HG03175 (cell line): ENCODE measurements around the gene SLC25A13.

Experiments used
- ATAC-seq: cut with Tn5 transposase; IDR thresholded peaks from one replicate; pipeline ENCODE4 v1.9.1; 2021; ENCODE audit warnings: mild to moderate bottlenecking, moderate library complexity; ENCODE audit not compliant: unreplicated experiment

Gene SLC25A13

GRCh38 chr7:96322847-96323461, 1.1 kb upstream of the SLC25A13 start:
- no peak for ATAC-seq

- no peak for ATAC-seq
Measured at GRCh38 chr7:96322373-96322695, 436 bp upstream of the SLC25A13 start.

DNA sequence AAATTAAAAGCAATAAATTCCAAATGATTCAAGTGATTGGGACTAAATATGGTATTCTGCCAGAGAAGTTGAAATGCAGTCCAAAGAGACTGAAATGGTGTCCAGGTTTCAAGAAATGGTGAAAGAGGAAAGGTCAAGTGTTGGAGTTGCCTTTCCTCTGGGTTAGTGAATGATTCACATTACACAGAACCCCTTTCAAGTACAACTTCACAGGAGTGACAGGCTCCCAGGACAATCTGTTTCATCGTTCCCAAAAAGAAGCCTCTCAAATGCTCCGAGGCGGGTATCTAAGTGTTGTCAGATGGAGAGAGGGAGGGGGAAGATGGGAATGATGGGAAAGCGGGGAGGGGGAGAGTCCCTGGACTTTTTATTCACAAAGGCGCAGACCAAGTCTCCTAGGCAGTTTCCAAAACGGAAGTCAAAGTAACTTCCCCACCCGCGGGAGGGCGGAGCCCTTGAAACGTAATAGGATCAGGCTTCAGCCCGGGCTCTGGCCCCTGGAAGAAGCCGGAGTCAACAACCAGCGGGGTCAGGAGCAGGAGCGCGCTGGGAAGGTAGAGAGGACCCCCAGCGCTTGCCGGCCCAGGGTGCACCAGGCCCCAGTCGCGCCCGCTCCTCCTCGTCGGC, 754 bp downstream of the SLC25A13 start:
- peak; percentile 37 for ATAC-seq

GRCh38 chr7:96320442-96320841, 1.5 kb downstream of the SLC25A13 start:
- ATAC-seq, result peak; percentile 43

DNA sequence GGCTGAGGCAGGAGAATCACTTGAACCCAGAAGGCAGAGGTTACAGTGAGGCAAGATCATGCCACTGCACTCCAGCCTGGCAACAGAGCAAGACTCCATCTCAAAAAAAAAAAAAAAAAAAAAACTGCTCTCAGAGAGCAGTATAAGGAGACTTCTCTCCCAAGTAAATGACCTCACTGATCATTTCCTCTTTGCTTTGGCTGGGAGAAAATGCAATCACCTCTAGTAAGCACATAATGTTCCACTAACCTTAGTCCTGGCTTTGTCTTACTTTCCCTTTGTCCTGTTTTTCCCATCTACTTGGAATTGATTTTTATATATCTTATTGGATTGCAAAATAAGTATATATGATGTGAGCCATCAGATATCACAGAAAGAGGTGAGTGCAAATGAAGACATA, 2.5 kb downstream of the SLC25A13 start:
- ATAC-seq, result no peak

GRCh38 chr7:96316949-96317348, 4.9 kb downstream of the SLC25A13 start:
- no peak for ATAC-seq

GRCh38 chr7:96315125-96315512, 6.8 kb downstream of the SLC25A13 start:
- no peak for ATAC-seq

DNA sequence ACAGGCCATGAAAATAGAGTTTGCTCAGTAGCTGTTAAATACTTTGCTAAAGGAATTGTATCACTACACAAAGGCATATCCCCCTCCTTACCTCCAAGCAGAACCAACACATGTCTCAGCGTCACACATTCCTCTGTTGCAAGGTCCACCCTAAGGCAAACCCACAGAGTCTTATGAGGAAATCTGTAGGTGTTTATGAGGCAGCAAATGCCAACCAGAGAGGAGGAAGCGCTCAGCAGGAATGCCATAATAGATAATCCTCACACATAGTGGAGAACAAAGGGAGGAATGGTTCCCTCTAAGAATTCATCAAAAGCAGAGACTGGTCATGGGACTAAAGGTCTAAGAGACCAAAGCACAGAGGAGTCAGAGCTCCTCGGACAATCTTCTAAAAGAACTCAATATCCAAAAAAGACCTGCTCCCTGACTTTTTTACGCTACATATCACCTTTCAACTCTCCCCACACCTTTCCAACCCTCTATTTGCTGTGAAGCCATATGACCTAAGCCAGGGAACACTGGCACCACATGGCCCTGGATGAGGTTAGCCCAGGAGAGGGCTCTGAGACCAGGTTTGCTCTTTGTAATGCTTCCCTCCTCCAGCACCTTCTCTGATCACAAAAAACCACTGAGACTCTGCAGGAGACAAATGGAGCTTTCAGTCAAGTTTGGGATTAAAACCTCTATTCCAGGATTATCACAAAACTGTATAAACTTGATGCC, 7.3 kb downstream of the SLC25A13 start:
- no peak for ATAC-seq

- ATAC-seq, result no peak
Measured at GRCh38 chr7:96313940-96314339, 8.0 kb downstream of the SLC25A13 start.

DNA sequence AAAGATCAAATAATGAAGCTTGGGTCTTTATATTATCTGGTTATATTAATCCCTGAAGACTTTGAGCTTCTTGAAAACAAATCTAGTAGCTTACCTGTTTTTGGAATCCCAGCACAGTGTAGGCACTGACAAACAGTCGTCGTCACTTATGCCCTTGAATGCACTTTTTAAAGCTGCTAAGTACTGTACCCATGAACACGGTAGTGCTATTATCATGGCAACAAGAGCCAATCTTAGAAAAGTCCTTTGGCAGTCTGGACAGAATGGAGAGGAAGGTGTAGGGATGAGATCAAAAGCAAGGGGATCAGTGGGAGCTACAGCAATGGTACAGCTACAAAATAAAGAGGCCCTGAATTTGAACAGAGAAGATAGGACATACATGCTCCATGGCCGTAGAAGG, 9.4 kb downstream of the SLC25A13 start:
- no peak for ATAC-seq

DNA sequence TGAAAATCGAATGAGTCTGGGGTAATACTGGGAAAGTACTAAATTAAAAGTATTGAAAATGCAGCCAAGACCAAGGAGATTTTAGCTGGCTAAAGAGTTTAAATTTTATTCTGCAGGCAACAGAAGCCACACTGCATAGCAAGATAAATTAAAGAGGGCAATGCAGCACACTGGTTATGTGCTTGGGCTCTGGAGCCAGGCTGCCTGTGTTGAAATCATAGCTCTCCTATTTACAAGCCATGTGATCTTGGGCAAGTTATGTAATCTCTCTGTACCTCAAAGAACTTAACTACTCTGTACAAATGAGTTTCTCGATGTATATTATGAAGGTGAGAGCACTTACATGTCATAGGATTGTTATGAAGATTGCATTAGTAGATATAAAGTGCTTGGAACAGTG, 9.9 kb downstream of the SLC25A13 start:
- ATAC-seq, result no peak

DNA sequence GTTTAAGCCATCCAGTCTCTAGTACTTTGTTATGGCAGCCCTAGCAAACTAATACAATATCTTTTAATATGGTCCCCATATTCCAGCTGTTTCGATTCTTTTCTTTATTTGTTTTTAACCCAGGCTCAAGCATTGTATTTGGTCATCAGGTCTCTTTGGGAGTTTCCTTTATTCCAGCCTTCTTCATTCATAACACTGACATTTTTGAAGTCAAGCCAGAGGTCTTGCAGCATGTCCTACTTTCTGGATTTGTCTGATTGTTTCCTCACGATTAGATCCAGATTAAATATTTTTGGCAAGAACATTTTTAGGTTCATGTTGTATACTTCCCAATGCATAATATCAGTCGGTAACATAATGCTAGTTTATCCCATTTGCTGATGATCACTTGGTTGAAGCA, 11.8 kb downstream of the SLC25A13 start:
- no peak for ATAC-seq

GRCh38 chr7:96308950-96309263, 13.0 kb downstream of the SLC25A13 start:
- ATAC-seq, result no peak

DNA sequence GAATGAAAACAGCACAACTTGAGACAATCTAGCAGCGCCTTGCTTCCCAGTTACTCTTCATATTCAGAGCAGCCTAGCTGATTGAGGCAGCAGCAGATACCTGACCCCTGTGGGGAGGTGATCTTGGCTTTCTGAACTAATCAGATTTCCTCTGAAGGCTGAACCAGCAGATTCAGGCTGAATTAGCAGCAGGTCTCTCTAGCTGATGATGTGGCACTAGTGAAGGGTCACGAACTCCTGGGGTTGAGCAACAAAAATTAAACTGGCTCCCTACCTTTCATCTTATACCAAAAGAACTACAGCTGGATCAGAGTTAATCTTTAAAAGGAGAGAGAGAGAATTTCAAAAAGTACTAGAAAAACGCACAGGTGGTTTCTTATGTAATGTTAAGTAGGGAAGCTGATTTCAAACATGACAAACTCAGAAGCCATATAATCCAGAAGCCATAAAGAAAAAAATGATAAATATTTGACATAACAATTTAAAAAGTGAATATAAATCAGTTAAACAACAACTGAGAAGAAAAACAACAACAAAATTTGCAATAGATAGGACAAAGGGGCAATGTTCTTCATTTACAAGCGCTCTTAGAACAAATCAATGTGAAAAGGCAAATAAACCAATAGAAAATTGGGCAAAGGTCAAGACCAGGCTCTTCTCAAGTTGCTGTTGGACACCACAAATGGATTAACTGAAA, 13.5 kb downstream of the SLC25A13 start:
- no peak for ATAC-seq

- no peak for ATAC-seq
Measured at GRCh38 chr7:96306385-96307125, 15.3 kb downstream of the SLC25A13 start.

DNA sequence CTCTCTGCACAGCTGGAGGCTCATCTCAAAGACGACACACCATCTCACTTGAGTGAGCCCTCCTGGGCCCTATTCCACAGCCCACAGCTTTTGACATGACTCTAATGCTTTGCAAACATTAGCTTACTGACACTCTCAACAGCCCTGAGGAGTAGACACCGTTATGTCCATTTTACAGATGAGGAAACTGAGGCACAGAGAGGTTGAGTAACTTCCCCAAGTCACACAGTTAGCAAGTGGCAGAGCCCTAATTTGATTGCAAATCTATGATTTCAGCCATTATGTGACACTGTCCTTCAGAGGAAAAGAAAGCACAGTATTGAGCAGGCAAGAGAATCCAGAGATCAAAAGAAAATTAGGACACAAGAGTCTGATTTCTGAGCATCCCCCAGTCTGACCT, 16.0 kb downstream of the SLC25A13 start:
- ATAC-seq, result no peak

- ATAC-seq, result no peak
Measured at GRCh38 chr7:96304573-96304972, 17.3 kb downstream of the SLC25A13 start.

DNA sequence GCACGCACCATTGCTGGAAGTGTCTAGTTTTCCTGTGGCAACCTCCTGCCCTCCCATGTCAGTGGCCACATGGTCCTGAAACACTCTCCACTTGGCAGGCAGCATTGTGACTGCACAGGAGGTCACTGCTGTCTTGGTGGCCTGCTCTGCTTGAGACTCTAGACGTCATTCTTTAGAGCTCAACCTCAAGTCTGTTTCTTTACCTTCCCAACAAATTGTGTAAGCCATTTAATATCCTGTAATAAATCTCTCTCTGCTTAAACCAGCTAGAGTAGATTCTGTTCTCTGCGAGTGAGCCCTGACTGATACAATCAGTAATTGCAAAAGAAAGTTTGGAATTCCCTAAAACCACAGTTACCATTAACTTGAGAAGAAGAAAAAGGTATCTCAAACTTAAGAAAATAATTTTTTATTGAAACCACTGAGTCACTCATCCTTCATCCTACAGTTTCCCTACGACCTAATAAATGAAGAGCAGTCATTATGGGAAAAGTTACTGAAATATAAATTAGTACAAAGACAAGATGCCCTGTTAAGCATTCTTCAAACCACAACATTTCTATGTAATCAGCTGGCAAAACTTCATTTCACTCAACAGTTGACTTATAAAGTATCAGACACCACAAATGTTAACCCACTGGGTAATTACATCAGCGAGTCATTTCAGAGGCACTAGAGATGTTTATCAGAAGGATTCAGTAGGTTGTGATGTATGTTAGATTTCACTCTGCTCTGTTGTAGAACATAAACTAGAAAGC, 18.0 kb downstream of the SLC25A13 start:
- no peak for ATAC-seq

- no peak for ATAC-seq
Measured at GRCh38 chr7:96303105-96303685, 18.7 kb downstream of the SLC25A13 start.

GRCh38 chr7:96300986-96301385, 20.9 kb downstream of the SLC25A13 start:
- no peak for ATAC-seq
